Lower leg skin (tissue), 3 donors: ENCODE measurements around the gene ZCCHC14.
"Not testable (repeated sequence)": the region's sequence is repeated elsewhere in the genome, so short reads cannot be mapped to it uniquely, and the experiment has no call there.

ENCODE experiments used
- POLR2A ChIP-seq, 2 donors: fragments of 450-650 bp; IDR thresholded peaks; one replicate each; pipeline ENCODE4 v1.6.1; 2016 to 2017; ENCODE audit warnings: antibody characterized with exemption in 2 of 2, mild to moderate bottlenecking in 1 of 2, moderate library complexity in 1 of 2
- TF ChIP-seq, protein P1 (sequence below), 3 donors: fragments of 450-650 bp; IDR thresholded peaks; one replicate each; pipeline ENCODE4 v1.5.1; 2016; ENCODE audit warnings: antibody characterized with exemption in 3 of 3, mild to moderate bottlenecking in 3 of 3, moderate library complexity in 2 of 3

DNA sequence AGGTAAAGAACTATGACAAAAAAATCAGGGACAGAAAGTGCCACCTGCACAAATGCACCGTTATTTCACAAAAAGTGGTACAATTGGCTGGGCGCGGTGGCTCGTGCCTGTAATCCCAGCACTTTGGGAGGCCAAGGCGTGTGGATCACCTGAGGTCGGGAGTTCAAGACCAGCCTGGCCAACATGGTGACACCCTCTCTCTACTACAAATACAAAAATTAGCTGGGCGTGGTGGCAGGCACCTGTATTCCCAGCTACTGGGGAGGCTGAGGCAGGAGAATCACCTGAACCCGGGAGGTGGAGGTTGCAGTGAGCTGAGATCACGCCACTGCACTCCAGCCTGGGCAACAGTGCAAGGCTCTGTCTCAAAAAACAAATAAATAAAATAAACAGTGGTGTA, 102.9 kb downstream of the ZCCHC14 start:
- TF ChIP-seq, protein P1, sequence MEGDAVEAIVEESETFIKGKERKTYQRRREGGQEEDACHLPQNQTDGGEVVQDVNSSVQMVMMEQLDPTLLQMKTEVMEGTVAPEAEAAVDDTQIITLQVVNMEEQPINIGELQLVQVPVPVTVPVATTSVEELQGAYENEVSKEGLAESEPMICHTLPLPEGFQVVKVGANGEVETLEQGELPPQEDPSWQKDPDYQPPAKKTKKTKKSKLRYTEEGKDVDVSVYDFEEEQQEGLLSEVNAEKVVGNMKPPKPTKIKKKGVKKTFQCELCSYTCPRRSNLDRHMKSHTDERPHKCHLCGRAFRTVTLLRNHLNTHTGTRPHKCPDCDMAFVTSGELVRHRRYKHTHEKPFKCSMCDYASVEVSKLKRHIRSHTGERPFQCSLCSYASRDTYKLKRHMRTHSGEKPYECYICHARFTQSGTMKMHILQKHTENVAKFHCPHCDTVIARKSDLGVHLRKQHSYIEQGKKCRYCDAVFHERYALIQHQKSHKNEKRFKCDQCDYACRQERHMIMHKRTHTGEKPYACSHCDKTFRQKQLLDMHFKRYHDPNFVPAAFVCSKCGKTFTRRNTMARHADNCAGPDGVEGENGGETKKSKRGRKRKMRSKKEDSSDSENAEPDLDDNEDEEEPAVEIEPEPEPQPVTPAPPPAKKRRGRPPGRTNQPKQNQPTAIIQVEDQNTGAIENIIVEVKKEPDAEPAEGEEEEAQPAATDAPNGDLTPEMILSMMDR (IDR thresholded peaks at IDR 0.05), result not testable (repeated sequence)
- TF ChIP-seq POLR2A (IDR thresholded peaks at IDR 0.05), result not testable (repeated sequence)
